Loucy (cell line): ENCODE results near the gene UPF1.

ENCODE experiments used
- CTCF ChIP-seq: fragments of 200-600 bp; sonication (generic); conservative IDR thresholded peaks from 2 replicates; pipeline ENCODE4 v1.5.1; 2014; ENCODE audit warnings: mild to moderate bottlenecking, antibody characterized with exemption, low read length
- EZH2phosphoT487 ChIP-seq: fragments of 200-600 bp; IDR thresholded peaks from 2 replicates; pipeline ENCODE4 v1.6.1; 2018; ENCODE audit warnings: antibody characterized with exemption, mild to moderate bottlenecking, moderate library complexity, borderline replicate concordance

DNA sequence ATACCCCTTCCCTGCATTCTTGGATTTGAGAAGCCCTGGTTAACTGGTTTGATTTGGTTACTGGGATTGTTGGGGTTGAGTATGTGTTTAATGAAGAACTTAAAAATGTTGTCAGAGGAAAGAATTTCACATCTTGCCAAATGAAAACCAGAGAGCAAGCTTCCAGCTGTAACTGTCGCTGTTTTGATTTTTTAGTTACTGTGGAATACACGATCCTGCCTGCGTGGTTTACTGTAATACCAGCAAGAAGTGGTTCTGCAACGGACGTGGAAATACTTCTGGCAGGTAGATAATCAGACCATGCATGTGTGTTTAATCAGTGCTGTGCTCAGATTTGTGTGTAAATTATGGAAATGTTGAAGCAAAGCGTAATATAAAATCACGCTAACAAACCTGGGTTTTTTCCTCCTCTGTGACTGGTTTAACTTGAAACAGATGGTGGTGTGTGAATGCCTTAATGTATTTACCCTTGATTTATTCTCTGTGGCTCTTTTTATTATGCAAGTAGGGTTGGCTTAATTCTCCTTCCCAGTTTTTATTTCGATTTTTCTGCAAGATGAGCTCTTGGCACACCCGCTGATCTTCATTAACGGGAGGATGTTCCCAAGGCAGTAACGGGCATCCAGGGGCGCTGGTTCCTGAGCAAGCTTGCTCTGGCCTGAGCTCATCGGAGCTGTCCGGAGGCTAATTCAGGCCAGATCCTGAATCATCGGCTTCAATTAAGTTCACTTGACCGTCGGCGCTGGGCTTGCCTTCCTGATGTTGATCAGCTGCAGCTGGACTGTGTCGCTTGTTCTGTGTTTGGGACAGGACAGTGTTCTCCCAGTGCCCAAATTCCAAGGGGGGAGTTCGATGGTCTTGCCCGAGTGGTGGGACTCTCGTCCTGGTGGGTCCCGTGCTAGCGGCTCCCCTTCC, 16.0 kb downstream of the UPF1 start:
- peak; percentile 29 for TF ChIP-seq CTCF
- no peak for TF ChIP-seq EZH2phosphoT487
